ENCODE data around the gene PIGZ. TPM values are rescaled to one million over a fixed set of nuclear protein-coding genes. Genes with fewer than 3 reads are reported as not detected.

The PIGZ gene
- total RNA-seq, 4 donors from 2014 or later, result 143 to 541 (median 233) TPM

GRCh38 chr3:197002701-197003454 lies 34.2 kb upstream of the PIGZ start:
- no peak for TF ChIP-seq POLR2AphosphoS5 (IDR thresholded peaks at IDR 0.05)
- no peak for TF ChIP-seq EP300 (IDR thresholded peaks at IDR 0.05; ENCODE audit: low read depth)
- peak; percentile 24 to 81 (median 68) for TF ChIP-seq CTCF (IDR thresholded peaks at IDR 0.05)
- TF ChIP-seq POLR2A (IDR thresholded peaks at IDR 0.05), result no peak
- in situ Hi-C loops (cut with MboI; ENCODE audit: low pct_ligation_motif_present in 1 of 4, low pct_unique_long_range_greater_than_20kb in 1 of 4, low sequenced_read_pairs in 3 of 4), result no loop called here
- Histone ChIP-seq H3K27ac (peak overlapping the region; percentile 78 to 86 (median 80)), H3K36me3 (no peaks in the 10 kb centered on the region), H3K9me3 (no peaks in the 10 kb centered on the region), H3K4me3 (peak overlapping the region; percentile 39 to 55 (median 48)), H3K4me1 (peaks cover 0 to 17% (median 9%) of the 10 kb centered on the region in 4 donors), H3K27me3 (no peaks in the 10 kb centered on the region)
- intact Hi-C loops (cut with DNase I; ENCODE audit: low total_unique reads), result no loop called here
- DNase-seq, result peak; percentile 91
- 1% methylated on average over 63 of the region's 113 CpGs; no CpG with 5 or more reads in 1 of the 2 donors for WGBS, 2 donors (ENCODE audit: low coverage in 1 of 2)

GRCh38 chr3:197001972-197002700 lies 33.5 kb upstream of the PIGZ start:
- Histone ChIP-seq H3K4me3 (peak overlapping the region; percentile 39 to 55 (median 48)), H3K27ac (peak overlapping the region; percentile 78 to 86 (median 80)), H3K4me1 (peaks cover 0 to 17% (median 9%) of the 10 kb centered on the region in 4 donors), H3K27me3 (no peaks in the 10 kb centered on the region), H3K9me3 (no peaks in the 10 kb centered on the region), H3K36me3 (no peaks in the 10 kb centered on the region)
- TF ChIP-seq POLR2AphosphoS5 (IDR thresholded peaks at IDR 0.05), result no peak
- intact Hi-C loops (cut with DNase I; ENCODE audit: low total_unique reads), result no loop called here
- in situ Hi-C loops (cut with MboI; ENCODE audit: low pct_ligation_motif_present in 1 of 4, low pct_unique_long_range_greater_than_20kb in 1 of 4, low sequenced_read_pairs in 3 of 4), result no loop called here
- DNase-seq, result no peak
- WGBS, 2 donors (ENCODE audit: low coverage in 1 of 2), result 40 to 60% methylated on average over 2 to 52 of the region's 55 CpGs

- TF ChIP-seq CTCF (IDR thresholded peaks at IDR 0.05) (no peak), EP300 (IDR thresholded peaks at IDR 0.05; ENCODE audit: low read depth) (no peak), POLR2AphosphoS5 (IDR thresholded peaks at IDR 0.05) (no peak), POLR2A (IDR thresholded peaks at IDR 0.05) (no peak)
- in situ Hi-C loops (cut with MboI; ENCODE audit: low pct_ligation_motif_present in 1 of 4, low pct_unique_long_range_greater_than_20kb in 1 of 4, low sequenced_read_pairs in 3 of 4) (no loop called here), intact Hi-C loops (cut with DNase I; ENCODE audit: low total_unique reads) (no loop called here)
- no peaks in the 10 kb centered on the region for H3K36me3 ChIP-seq
- no peak for DNase-seq
- no peak overlapping the region for H3K4me3 ChIP-seq
- H3K9me3 ChIP-seq, result no peaks in the 10 kb centered on the region
- H3K4me1 ChIP-seq, result peaks cover 0 to 17% (median 9%) of the 10 kb centered on the region in 4 donors
- 97 to 100% methylated on average over 6 to 20 of the region's 20 CpGs for WGBS, 2 donors (ENCODE audit: low coverage in 1 of 2)
- H3K27ac ChIP-seq, result no peak overlapping the region
- H3K27me3 ChIP-seq, result no peaks in the 10 kb centered on the region
Observed at GRCh38 chr3:197001106-197001971, 32.7 kb upstream of the PIGZ start.

- Histone ChIP-seq H3K27ac (no peak overlapping the region), H3K36me3 (no peaks in the 10 kb centered on the region), H3K9me3 (no peaks in the 10 kb centered on the region), H3K4me1 (peaks cover 0 to 17% (median 9%) of the 10 kb centered on the region in 4 donors), H3K27me3 (no peaks in the 10 kb centered on the region), H3K4me3 (no peak overlapping the region)
- in situ Hi-C loops (cut with MboI; ENCODE audit: low pct_ligation_motif_present in 1 of 4, low pct_unique_long_range_greater_than_20kb in 1 of 4, low sequenced_read_pairs in 3 of 4), result no loop called here
- intact Hi-C loops (cut with DNase I; ENCODE audit: low total_unique reads), result no loop called here
- no peak for TF ChIP-seq CTCF (IDR thresholded peaks at IDR 0.05)
- TF ChIP-seq POLR2A (IDR thresholded peaks at IDR 0.05), result no peak
- TF ChIP-seq EP300 (IDR thresholded peaks at IDR 0.05; ENCODE audit: low read depth), result no peak
- TF ChIP-seq POLR2AphosphoS5 (IDR thresholded peaks at IDR 0.05), result no peak
- WGBS, 2 donors (ENCODE audit: low coverage in 1 of 2), result 90% methylated on average over 5 of the region's 5 CpGs; no CpG with 5 or more reads in 1 of the 2 donors
- no peak for DNase-seq
Observed at GRCh38 chr3:197000211-197000610, 31.6 kb upstream of the PIGZ start.
